Heart left ventricle (tissue), 16 donors: ENCODE measurements around the gene SMAD9. TPM values are rescaled to one million over a fixed set of nuclear protein-coding genes. Genes with fewer than 3 reads are reported as not detected.

ENCODE experiments used
- ATAC-seq, 4 donors: fragments of 200-7000 bp; cut with Tn5 transposase; one replicate each; pipeline ENCODE4 v1.9.1; 2020 to 2022; ENCODE audit warnings: moderate library complexity in 4 of 4, mild to moderate bottlenecking in 3 of 4, moderate number of reproducible peaks in 1 of 4
- DNase-seq, 5 donors: peaks; one replicate each; pipeline ENCODE4 v3.0.0-alpha.2; 2020
- H3K27ac ChIP-seq, 12 donors: fragments of 200-600 bp; sonication (generic) in 4 of 12; one replicate each; pipeline versions ENCODE4 v1.5.0 to v1.8.0; 2016 to 2022; ENCODE audit warnings: mild to moderate bottlenecking in 2 of 12
- H3K27me3 ChIP-seq, 9 donors: fragments of 200-600 bp; sonication (generic) in 2 of 9; one replicate each; pipeline versions ENCODE4 v1.5.1 to v1.8.0; 2016 to 2022; ENCODE audit warnings: mild to moderate bottlenecking in 3 of 9
- H3K36me3 ChIP-seq, 9 donors: fragments of 200-600 bp; sonication (generic) in 2 of 9; one replicate each; pipeline versions ENCODE4 v1.5.0 to v1.8.0; 2018 to 2022; ENCODE audit warnings: mild to moderate bottlenecking in 2 of 9
- H3K4me1 ChIP-seq, 12 donors: fragments of 200-600 bp; sonication (generic) in 4 of 12; one replicate each; pipeline versions ENCODE4 v1.5.0 to v1.8.0; 2016 to 2022; ENCODE audit warnings: mild to moderate bottlenecking in 3 of 12
- H3K4me3 ChIP-seq, 12 donors: fragments of 200-600 bp; sonication (generic) in 4 of 12; one replicate each; pipeline versions ENCODE4 v1.5.0 to v1.8.0; 2017 to 2022; ENCODE audit warnings: mild to moderate bottlenecking in 9 of 12, moderate library complexity in 4 of 12
- H3K9me3 ChIP-seq, 12 donors: fragments of 200-600 bp; sonication (generic) in 4 of 12; one replicate each; pipeline versions ENCODE4 v1.5.0 to v1.8.0; 2016 to 2022; ENCODE audit warnings: mild to moderate bottlenecking in 1 of 12
- CTCF ChIP-seq, 12 donors: fragments of 200-600 bp; sonication (generic) in 4 of 12; IDR thresholded peaks; one replicate each; pipeline versions ENCODE4 v1.5.0 to v1.8.0; 2018 to 2022; ENCODE audit warnings: antibody characterized with exemption in 12 of 12, mild to moderate bottlenecking in 5 of 12
- POLR2A ChIP-seq, 2 donors: fragments of 450-650 bp; IDR thresholded peaks; one replicate each; pipeline ENCODE4 v1.6.1; 2017; ENCODE audit warnings: antibody characterized with exemption in 2 of 2, mild to moderate bottlenecking in 2 of 2, moderate library complexity in 2 of 2
- whole genome bisulfite sequencing, 4 donors: extraction: QIAGEN DNeasy Blood & Tissue Kit in 2 of 4; methylation state at CpG; one replicate each; pipeline versions ENCODE4 v1.1.5 to v1.1.7; 2013 to 2018; 5-methylcytosine and 5-hydroxymethylcytosine counted together
- intact Hi-C, 10 donors: fragments of 100-400 bp; cut with DNase I; formaldehyde crosslinking; loops; one replicate each; pipeline versions ENCODE4 v1.11.1 to v1.14.2; 2022
- polyA plus RNA-seq, 2 donors: library from polyadenylated mRNA; stranded (reverse); fragments of 200-250 nt; gene quantifications; one replicate each; pipeline ENCODE4 v1.2.3, GENCODE V29; 2013
- total RNA-seq, 9 donors: library from RNA; depleted of rRNA in 2 of 9; stranded (reverse); fragments of >200 nt in 2 of 9; fragmentation: NEBNext Ultra II Directional in 3 of 9; extraction: Animal tissue kit (Norgen Biotek cat#: 25700) in 3 of 9; gene quantifications; one replicate each; pipeline versions ENCODE4 v1.1.0 to v1.2.4, GENCODE V29; 2016 to 2023
- donor health status: ischemic (EF 13 %, LVEDD 7.1; RV severe dilation, severe dysfunction).
- donor health status: healthy with polysubstance abuse.
- donor health status: DM: no; HTN: yes; CAD: no.
- donor health status: DM: no; HTN: no; CAD: no.
- donor health status: ischemic (EF 25% LVEDD 6.9; RV normal size, moderate dysfunction).
- donor health status: ischemic (EF 25% LVEDD 5.7; RV mildly dilated, moderate dysfunction).
- donor health status: healthy.
- donor health status: DM: yes; HTN: yes; CAD: no.
- donor health status: ischemic (EF 35%, LVEDD 5.7; RV mildly dilated, moderate dysfunction).
- donor health status: nonischemic (EF 11% LVEDD 7.7; RV severe dilation, severe dysfunction).
- donor health status: DM: yes; HTN: yes; CAD: no.
- donor health status: PGD.
- donor health status: ischemic (EF 29% LVEDD 5.4; RV normal size, mild dysfunction).
- donor health status: nonischemic (EF 23%, LVEDD 6.1; RV moderate dilation, normal function).

The SMAD9 gene
- total and polyA plus RNA-seq, 11 donors: 0.91 to 10.4 (median 4.6) TPM

- Histone ChIP-seq H3K36me3 (peaks cover 0 to 67% (median 48%) of the 10 kb centered on the region in 9 donors), H3K27me3 (no peaks in the 10 kb centered on the region), H3K9me3 (no peaks in the 10 kb centered on the region), H3K27ac (no peak overlapping the region), H3K4me3 (no peak overlapping the region), H3K4me1 (peaks cover 0 to 2% (median 0%) of the 10 kb centered on the region in 12 donors)
- intact Hi-C loops: no loop called here
- TF ChIP-seq CTCF (IDR thresholded peaks at IDR 0.05) (no peak), POLR2A (IDR thresholded peaks at IDR 0.05) (no peak)
- no peak for DNase-seq
- 82 to 89% (median 87%) methylated on average over 2 of the region's 2 CpGs for WGBS, 4 donors
- ATAC-seq: no peak
Measured at GRCh38 chr13:36959456-36960116, 39.5 kb upstream of the SMAD9 start.

GRCh38 chr13:36954542-36954941, 34.5 kb upstream of the SMAD9 start:
- ATAC-seq: no peak
- intact Hi-C loops: no loop called here
- TF ChIP-seq CTCF (IDR thresholded peaks at IDR 0.05) (no peak), POLR2A (IDR thresholded peaks at IDR 0.05) (no peak)

GRCh38 chr13:36950920-36951319, 30.9 kb upstream of the SMAD9 start:
- no peak for ATAC-seq
- peaks cover 0 to 73% (median 59%) of the 10 kb centered on the region in 9 donors for H3K36me3 ChIP-seq
- intact Hi-C loops: no loop called here

More at GRCh38 chr13:36954542-36954941, 34.5 kb upstream of the SMAD9 start:
- H3K27ac ChIP-seq: no peak overlapping the region
- H3K9me3 ChIP-seq: no peaks in the 10 kb centered on the region
- DNase-seq: no peak
- no peak overlapping the region for H3K4me3 ChIP-seq
- no peaks in the 10 kb centered on the region for H3K27me3 ChIP-seq
- H3K36me3 ChIP-seq: peaks cover 0 to 64% (median 40%) of the 10 kb centered on the region in 9 donors
- H3K4me1 ChIP-seq: no peaks in the 10 kb centered on the region

GRCh38 chr13:36950330-36950729, 30.3 kb upstream of the SMAD9 start:
- Histone ChIP-seq H3K9me3 (no peaks in the 10 kb centered on the region), H3K4me1 (no peaks in the 10 kb centered on the region), H3K27ac (no peak overlapping the region), H3K36me3 (peaks cover 0 to 68% (median 56%) of the 10 kb centered on the region in 9 donors), H3K4me3 (no peak overlapping the region), H3K27me3 (no peaks in the 10 kb centered on the region)
- TF ChIP-seq POLR2A (IDR thresholded peaks at IDR 0.05) (no peak), CTCF (IDR thresholded peaks at IDR 0.05) (no peak)
- intact Hi-C loops: no loop called here
- no peak for ATAC-seq
- 89 to 94% (median 94%) methylated on average over 4 of the region's 4 CpGs for WGBS, 4 donors
- DNase-seq: no peak

More at GRCh38 chr13:36950920-36951319, 30.9 kb upstream of the SMAD9 start:
- 89 to 92% (median 90%) methylated on average over 2 of the region's 2 CpGs for WGBS, 4 donors
- TF ChIP-seq POLR2A (IDR thresholded peaks at IDR 0.05) (no peak), CTCF (IDR thresholded peaks at IDR 0.05) (no peak)
- Histone ChIP-seq H3K27ac (no peak overlapping the region), H3K27me3 (no peaks in the 10 kb centered on the region), H3K4me3 (no peak overlapping the region), H3K4me1 (no peaks in the 10 kb centered on the region), H3K9me3 (no peaks in the 10 kb centered on the region)
- no peak for DNase-seq
